Stimulated activated CD8-positive, alpha-beta memory T cell treated with anti-CD3 and anti-CD28 coated beads, Interleukin-15, amount 100 ng/mL, for 24 hours (primary cell): Measurements from ENCODE around the gene TAS2R39.

Experiments used
- DNase-seq: peaks from one replicate; pipeline ENCODE4 v3.0.0-alpha.2; 2020; ENCODE audit warnings: low read depth

The TAS2R39 gene

DNA sequence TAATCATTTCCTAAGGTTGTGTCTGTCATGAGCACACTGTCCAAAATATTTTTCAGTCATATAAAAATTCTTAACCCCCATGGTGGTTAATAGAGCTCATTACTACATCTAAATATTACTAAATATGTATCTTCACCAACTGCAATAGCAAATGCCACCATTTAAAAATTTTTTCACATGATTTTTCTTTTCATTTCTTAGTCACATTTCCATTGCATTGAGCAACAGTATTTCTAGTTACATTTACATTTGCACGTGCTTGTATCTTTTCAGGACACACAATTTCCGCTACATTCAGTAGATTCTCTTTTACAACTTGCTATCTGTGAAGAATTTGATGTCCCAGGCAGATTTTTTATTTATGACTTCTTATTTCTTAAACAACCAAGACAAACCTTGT, 33.5 kb downstream of the TAS2R39 start:
- no peak for DNase-seq

DNA sequence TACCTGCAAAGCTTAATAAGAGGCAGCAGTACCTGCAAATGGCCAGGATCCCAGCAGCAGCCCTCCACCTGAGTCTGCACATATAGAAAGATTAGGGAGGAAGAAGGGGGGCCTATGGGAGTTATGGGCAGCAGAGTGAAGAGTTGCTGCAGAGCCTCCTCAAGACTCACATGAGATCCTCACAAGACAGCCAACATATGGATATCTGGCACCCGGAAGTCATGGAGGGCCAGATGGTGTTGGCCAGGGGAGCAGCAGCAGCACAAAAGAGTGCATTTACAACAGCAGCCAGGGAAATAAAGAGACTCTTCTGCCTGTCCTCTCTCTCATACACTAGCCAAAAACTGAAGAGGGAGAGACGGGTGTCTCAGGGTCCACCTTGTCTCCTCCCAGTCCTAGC, 34.6 kb downstream of the TAS2R39 start:
- DNase-seq = no peak

GRCh38 chr7:143221286-143221685, 38.1 kb downstream of the TAS2R39 start:
- DNase-seq = no peak

GRCh38 chr7:143221737-143222136, 38.5 kb downstream of the TAS2R39 start, which contains the start of gene TAS2R40:
TSS of gene TAS2R40 (plus strand) at chr7:143222037. CDS start at chr7:143222079, 42 bp downstream.
- DNase-seq = no peak

- no peak for DNase-seq
Observed at GRCh38 chr7:143222782-143223181, 39.6 kb downstream of the TAS2R39 start.

DNA sequence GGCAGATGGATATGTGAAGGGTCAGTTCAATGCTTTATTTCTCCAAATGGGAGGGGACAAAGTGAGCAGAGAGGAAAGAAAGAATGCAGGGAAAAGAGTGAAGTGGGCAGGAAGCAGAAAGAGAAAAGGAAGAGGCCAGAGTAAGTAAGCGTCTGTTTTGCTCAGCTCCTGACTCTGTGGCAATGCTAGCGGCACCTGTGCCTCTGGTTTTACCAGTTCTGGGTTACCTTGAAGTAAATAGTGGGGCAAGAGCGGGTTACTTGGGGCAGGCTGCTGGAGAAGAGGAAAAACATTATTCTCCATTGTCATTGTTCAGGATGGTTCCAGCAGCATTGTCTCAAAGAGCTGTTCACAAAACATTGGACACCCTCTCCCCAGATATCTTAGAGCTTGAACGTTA, 40.6 kb downstream of the TAS2R39 start:
- DNase-seq = no peak

- no peak for DNase-seq
Observed at GRCh38 chr7:143225047-143225446, 41.8 kb downstream of the TAS2R39 start.

GRCh38 chr7:143227806-143228205, 44.6 kb downstream of the TAS2R39 start:
- no peak for DNase-seq

GRCh38 chr7:143229054-143229790, 46.0 kb downstream of the TAS2R39 start:
- DNase-seq = no peak

DNA sequence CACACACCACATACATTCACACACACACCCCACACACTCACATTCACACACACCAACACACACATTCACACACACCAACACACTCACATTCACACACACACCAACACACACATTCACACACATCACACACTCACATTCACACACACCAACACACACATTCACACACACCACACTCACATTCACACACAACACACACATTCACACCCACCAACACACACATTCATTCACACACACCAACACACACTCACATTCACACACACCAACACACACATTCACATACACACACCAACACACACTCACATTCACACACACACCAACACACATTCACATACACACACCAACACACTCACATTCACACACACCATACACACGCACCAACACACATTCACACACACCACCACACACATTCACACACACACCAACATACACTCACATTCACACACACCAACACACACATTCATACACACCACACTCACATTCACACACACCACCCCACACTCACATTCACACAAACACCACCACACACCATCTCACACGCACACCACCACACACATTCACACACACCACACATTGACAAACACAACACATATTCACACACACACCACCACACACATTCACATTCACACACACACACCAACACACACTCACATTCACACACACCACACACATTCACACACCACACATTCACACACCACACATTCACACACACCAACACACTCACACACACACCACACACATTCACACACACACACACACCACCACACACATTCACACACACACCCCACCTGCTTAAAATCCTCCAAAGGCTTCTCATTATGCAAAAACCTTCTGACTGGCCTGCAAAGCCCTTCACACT, 47.6 kb downstream of the TAS2R39 start:
- DNase-seq = no peak
